Stimulated activated effector memory CD8-positive, alpha-beta T cell treated with anti-CD3 and anti-CD28 coated beads, Interleukin-12 subunit alpha, Interleukin-12 subunit beta, amount 100 ng/mL, for 72 hours (primary cell): Measurements from ENCODE around the gene LPAR3.

Experiments used
- ATAC-seq: fragments of 150-1000 bp; cut with Tn5 transposase; 2 replicates; pipeline ENCODE4 v1.10.0; 2021
- DNase-seq, 2 donors: peaks; one replicate each; pipeline ENCODE4 v3.0.0; 2021 to 2022; ENCODE audit warnings: low spot score in 2 of 2
- H3K27ac Mint-ChIP-seq: one replicate; pipeline ENCODE4 v1.8.0; 2022; ENCODE audit warnings: mild to moderate bottlenecking, mixed read lengths
- H3K36me3 Mint-ChIP-seq: one replicate; pipeline ENCODE4 v1.8.0; 2022; ENCODE audit warnings: mild to moderate bottlenecking, mixed read lengths
- H3K4me1 Mint-ChIP-seq: one replicate; pipeline ENCODE4 v1.8.0; 2022; ENCODE audit warnings: mixed read lengths
- H3K4me3 Mint-ChIP-seq: one replicate; pipeline ENCODE4 v1.8.0; 2022; ENCODE audit warnings: mild to moderate bottlenecking, mixed read lengths
- H3K9me3 Mint-ChIP-seq: one replicate; pipeline ENCODE4 v1.8.0; 2022; ENCODE audit warnings: mixed read lengths

The LPAR3 gene

DNA sequence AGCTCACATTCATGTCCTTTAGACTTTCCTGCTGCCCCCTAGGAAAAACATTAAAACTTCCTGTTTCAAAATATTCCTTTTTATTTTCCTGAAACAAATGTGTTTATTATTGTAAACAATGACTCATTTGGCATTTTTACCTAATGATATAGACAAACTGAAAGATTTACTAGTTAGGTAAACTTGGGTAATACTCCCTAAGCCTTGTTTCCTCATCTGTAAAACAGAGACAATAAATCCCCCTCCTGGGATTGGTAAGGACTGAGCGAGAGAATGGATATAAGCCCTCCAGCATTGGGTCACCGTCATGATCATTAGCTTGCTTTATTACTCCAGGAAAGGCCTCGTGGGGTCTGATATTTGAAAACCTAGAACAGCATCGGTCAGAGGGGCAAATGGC, 59.8 kb downstream of the LPAR3 start:
- Mint-ChIP-seq H3K9me3 (no peaks in the 10 kb centered on the region), H3K4me1 (peaks cover 5% of the 10 kb centered on the region), H3K27ac (no peak overlapping the region), H3K36me3 (no peaks in the 10 kb centered on the region), H3K4me3 (no peak overlapping the region)
- ATAC-seq (no peak), DNase-seq (no peak)

- Mint-ChIP-seq H3K9me3 (no peaks in the 10 kb centered on the region), H3K27ac (no peak overlapping the region)
These were observed 62.9 kb downstream of the LPAR3 start for GRCh38 chr1:84830136-84830535.

DNA sequence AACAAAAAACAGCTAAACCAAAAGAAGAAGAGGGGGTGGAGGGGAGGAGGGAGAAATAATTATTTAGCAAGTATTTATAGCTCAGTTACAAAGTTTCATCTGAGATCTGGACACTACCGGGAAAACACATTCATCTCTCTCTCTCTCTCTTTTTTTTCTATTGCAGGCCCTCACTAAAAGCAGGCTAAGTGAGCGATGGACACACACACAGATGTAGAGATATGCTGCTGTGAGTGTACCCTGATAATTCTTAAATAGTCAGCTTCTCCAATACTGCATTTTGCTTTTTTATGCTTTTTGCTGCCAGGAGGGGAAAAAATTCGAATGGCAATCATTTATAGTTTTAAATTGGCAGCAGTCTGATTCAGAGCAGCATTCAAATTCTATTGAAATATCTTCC, 65.0 kb downstream of the LPAR3 start:
- no peak overlapping the region for H3K27ac Mint-ChIP-seq
- no peak overlapping the region for H3K4me3 Mint-ChIP-seq

More at GRCh38 chr1:84830136-84830535, 62.9 kb downstream of the LPAR3 start:
- H3K4me3 Mint-ChIP-seq: no peak overlapping the region
- ATAC-seq: no peak
- DNase-seq: no peak
- H3K36me3 Mint-ChIP-seq: no peaks in the 10 kb centered on the region
- H3K4me1 Mint-ChIP-seq: peaks cover 3% of the 10 kb centered on the region

DNA sequence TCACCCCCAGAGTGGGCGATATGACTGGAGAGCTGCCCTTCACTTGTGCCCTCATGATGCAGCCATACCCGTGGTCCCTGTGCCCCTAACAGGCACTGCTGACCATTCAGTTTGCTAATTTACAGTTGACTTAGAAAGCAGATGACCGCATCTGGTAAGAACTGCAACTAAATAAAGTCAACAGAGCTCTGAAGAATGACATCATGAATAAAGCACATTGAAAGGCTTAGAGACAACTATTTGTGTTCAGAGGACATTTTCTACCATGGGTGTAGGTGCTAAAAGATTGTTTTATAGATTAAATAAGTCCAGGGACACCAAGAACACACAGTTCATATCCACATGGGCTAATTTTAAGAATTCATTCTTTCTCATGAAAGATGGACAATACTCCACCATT, 65.5 kb downstream of the LPAR3 start:
- DNase-seq (no peak), ATAC-seq (no peak)
- no peak overlapping the region for H3K4me3 Mint-ChIP-seq
- H3K27ac Mint-ChIP-seq: no peak overlapping the region
- no peaks in the 10 kb centered on the region for H3K4me1 Mint-ChIP-seq
- H3K36me3 Mint-ChIP-seq: no peaks in the 10 kb centered on the region
- no peaks in the 10 kb centered on the region for H3K9me3 Mint-ChIP-seq

More for the DNA sequence above, 65.0 kb downstream of the LPAR3 start:
- Mint-ChIP-seq H3K9me3 (no peaks in the 10 kb centered on the region), H3K4me1 (no peaks in the 10 kb centered on the region), H3K36me3 (no peaks in the 10 kb centered on the region)
- no peak for DNase-seq
- ATAC-seq: no peak

GRCh38 chr1:84825161-84825560, 67.8 kb downstream of the LPAR3 start:
- Mint-ChIP-seq H3K9me3 (no peaks in the 10 kb centered on the region), H3K36me3 (no peaks in the 10 kb centered on the region), H3K4me3 (no peak overlapping the region), H3K4me1 (no peaks in the 10 kb centered on the region), H3K27ac (no peak overlapping the region)
- DNase-seq (no peak), ATAC-seq (no peak)

DNA sequence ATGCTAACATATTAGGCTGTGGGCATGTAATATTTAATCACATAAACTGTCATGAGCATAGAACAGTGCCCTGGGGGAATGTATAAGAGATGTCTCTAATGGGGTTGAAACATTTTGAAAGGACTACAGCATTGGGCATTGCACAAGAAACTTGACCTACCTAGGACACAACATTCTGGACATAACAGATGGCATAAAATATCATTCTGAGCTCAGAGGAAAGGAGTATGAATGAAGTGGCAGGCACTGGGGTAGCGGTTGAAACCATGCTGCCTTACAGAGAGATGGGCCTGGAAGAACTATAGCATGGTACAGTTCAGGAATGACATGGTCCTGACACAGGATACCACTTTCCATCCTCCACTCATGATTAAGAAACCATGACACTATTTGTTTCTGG, 69.0 kb downstream of the LPAR3 start:
- no peak overlapping the region for H3K27ac Mint-ChIP-seq
- H3K4me3 Mint-ChIP-seq: no peak overlapping the region
- H3K36me3 Mint-ChIP-seq: no peaks in the 10 kb centered on the region
- H3K9me3 Mint-ChIP-seq: no peaks in the 10 kb centered on the region
- no peak for DNase-seq
- no peaks in the 10 kb centered on the region for H3K4me1 Mint-ChIP-seq
- ATAC-seq: no peak

DNA sequence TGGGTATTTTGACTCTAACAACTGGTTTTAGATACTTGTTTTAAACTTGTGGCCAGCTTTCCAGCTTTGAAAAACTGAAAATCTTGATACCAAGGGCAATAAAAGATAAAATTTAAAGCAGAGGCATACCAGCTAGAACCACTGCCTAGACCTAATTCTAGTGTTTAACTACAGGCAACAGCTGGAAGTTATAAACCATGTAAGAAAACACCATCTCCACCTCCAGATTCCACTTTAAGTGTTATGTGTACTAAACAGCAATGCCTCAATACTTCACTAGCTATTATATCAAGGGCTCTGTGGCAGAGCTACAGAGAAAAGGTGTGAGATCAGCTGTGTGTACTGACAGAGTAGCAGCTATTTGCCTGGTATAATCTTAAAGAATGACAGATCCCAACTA, 69.5 kb downstream of the LPAR3 start:
- DNase-seq: no peak
- H3K9me3 Mint-ChIP-seq: no peaks in the 10 kb centered on the region
- no peak for ATAC-seq
- H3K27ac Mint-ChIP-seq: no peak overlapping the region
- no peaks in the 10 kb centered on the region for H3K4me1 Mint-ChIP-seq
- no peaks in the 10 kb centered on the region for H3K36me3 Mint-ChIP-seq
- no peak overlapping the region for H3K4me3 Mint-ChIP-seq

DNA sequence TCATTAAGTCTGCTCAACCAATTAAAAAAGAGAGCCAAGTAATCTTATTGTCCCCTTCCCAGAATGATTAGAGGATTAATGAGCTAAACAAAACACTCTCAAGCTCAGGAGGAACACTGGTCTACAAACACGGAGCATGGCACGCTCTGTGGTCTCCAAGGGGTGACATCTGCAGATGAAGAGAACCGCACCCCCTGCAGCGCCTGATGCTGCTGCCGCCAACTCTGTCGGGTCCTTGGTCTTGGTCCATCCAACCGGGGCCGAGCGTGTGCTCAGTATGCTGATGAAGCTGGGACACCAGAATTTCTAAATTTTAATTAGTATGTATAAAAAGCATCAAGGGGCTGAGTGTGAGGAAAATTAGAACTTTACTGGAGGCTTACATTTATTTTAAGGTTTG, 82.7 kb downstream of the LPAR3 start:
- Mint-ChIP-seq H3K9me3 (no peaks in the 10 kb centered on the region), H3K27ac (no peak overlapping the region), H3K4me1 (no peaks in the 10 kb centered on the region), H3K4me3 (no peak overlapping the region), H3K36me3 (no peaks in the 10 kb centered on the region)
- DNase-seq (no peak), ATAC-seq (no peak)

DNA sequence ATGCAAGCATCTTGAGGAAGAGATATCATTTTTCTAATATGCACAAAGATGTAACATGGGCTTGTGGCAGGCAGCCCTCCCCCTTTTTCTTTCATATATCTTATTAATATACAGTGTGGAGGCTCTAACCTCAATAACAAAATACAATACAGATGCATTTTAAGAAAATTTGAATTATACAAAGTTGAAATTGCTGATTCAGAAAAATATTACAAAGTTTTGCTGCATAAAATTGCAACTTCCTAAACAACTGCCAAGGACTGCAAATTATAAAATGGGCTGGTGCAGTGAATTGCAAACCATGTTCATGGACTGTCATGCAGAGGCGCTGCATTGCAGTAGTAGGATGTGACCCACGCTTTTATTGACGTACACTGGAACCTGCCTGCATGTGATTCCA, 84.0 kb downstream of the LPAR3 start:
- DNase-seq (no peak), ATAC-seq (no peak)
- Mint-ChIP-seq H3K4me3 (no peak overlapping the region), H3K27ac (no peak overlapping the region), H3K4me1 (no peaks in the 10 kb centered on the region), H3K9me3 (no peaks in the 10 kb centered on the region), H3K36me3 (no peaks in the 10 kb centered on the region)

- H3K4me1 Mint-ChIP-seq: no peaks in the 10 kb centered on the region
- H3K4me3 Mint-ChIP-seq: no peak overlapping the region
- DNase-seq (no peak), ATAC-seq (no peak)
- no peak overlapping the region for H3K27ac Mint-ChIP-seq
- no peaks in the 10 kb centered on the region for H3K36me3 Mint-ChIP-seq
- H3K9me3 Mint-ChIP-seq: no peaks in the 10 kb centered on the region
These were observed 89.4 kb downstream of the LPAR3 start for GRCh38 chr1:84803604-84804003.

DNA sequence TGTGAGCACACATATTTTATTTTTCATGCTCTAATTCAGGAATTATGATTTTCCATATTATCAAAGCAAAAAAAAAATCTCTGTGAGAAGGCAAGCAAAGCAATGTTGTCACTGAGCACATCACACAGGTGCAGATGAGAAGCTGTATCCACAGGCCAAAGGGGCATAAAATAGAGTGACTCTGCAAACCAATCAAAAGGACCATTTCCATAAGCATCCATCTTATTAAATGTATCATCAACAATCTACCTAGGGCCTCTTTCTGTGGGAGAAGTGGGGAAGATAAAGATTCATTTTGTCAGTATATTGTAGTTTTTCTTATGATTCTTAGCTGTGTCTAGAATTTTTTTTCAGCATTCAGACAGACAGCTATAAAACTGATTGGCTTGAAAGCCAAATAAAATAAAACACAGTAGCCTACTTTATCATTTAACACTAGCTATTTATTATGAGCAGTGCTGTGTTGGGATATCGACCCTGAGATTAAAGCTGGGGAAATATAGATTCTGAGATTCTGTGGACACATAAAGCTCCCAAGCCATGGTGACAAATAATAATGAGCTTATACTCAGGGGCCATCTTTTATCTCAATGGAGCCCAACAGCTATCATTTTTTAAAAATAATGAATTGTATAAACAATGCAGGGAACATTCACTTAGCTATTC, 90.3 kb downstream of the LPAR3 start:
- H3K36me3 Mint-ChIP-seq: no peaks in the 10 kb centered on the region
- no peaks in the 10 kb centered on the region for H3K9me3 Mint-ChIP-seq
- H3K4me3 Mint-ChIP-seq: no peak overlapping the region
- DNase-seq: no peak
- ATAC-seq: no peak
- no peak overlapping the region for H3K27ac Mint-ChIP-seq
- no peaks in the 10 kb centered on the region for H3K4me1 Mint-ChIP-seq

DNA sequence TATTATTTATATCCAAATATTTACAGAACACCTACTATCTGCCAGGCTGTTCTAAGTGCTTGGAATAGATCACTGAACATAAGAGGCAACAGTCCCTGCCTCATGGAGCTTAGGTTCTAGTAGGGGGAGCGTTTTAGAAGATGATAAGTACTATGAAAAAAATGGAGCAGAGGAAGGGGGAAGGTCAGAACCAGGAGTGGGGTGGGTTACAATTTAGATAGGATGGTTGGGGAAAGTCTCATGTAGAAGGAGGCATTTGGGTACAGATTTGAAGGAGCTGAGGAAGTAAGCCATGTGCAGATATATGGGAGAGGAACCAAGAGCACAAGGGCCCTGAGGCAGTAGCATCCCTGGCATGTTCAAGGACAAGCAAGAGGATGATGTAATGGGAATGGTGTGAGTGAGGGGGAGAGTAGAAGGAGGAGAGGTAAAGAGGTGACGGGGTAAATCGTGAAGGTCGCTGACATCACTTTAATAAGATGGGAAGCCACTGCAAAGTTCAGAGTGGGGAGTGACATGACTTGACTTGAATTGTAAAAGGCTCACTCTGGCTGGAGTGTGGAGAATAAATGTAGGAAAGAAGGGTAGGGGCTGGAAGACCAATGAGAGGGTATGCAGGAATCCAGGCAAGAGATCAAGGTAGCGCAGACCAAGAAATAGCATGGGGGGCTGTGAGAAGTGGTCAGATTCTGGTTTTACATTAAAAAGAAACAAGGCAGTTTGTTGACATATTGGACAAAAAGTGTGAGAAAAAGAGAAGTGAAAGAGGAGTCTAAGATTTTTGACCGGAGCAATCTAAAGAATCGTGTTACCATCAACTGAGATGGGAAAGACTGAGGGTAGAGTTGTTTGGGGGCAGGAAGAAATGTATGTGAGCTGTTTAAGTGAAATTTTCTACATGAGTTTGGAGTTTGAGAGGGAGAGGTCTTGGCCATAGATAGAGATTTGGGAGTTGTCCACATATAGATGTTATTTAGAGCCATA, 92.6 kb downstream of the LPAR3 start:
- Mint-ChIP-seq H3K36me3 (no peaks in the 10 kb centered on the region), H3K27ac (no peak overlapping the region), H3K4me1 (no peaks in the 10 kb centered on the region), H3K9me3 (no peaks in the 10 kb centered on the region), H3K4me3 (no peak overlapping the region)
- no peak for ATAC-seq
- no peak for DNase-seq

- ATAC-seq (no peak), DNase-seq (no peak)
- no peaks in the 10 kb centered on the region for H3K9me3 Mint-ChIP-seq
- H3K27ac Mint-ChIP-seq: no peak overlapping the region
- H3K4me1 Mint-ChIP-seq: no peaks in the 10 kb centered on the region
- H3K4me3 Mint-ChIP-seq: no peak overlapping the region
- no peaks in the 10 kb centered on the region for H3K36me3 Mint-ChIP-seq
These were observed 95.4 kb downstream of the LPAR3 start for GRCh38 chr1:84797603-84798002.

DNA sequence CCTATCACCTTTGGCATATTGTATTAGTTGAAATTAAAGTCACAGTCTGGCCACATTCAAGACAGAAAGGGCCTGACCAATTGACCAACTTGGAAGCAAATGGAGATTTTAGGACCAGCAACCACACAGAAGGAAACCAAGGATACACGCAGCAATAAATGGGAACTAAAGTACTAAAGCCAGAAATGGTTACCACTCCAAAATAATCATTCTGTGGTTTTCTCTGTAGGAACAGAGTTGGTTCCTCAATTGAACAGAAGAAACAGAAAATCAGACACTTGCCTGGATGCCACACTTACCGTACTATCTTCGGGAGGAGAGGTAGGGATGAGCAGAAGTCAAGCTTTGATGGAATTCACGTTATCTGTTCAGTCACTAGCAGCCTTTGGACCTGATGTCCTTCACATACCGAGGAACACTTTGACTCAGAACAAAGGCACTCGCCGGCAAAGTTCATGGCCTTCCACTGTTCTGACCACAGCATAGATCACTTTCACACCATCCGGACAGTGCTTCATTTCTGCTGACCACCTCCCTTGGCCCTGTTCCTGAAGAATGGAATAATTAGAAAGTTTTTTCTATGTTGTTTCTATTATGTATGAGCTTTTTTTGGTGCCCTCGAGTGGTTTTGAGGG, 96.9 kb downstream of the LPAR3 start:
- H3K4me1 Mint-ChIP-seq: no peaks in the 10 kb centered on the region
- H3K27ac Mint-ChIP-seq: no peak overlapping the region
- H3K36me3 Mint-ChIP-seq: no peaks in the 10 kb centered on the region
- H3K9me3 Mint-ChIP-seq: no peaks in the 10 kb centered on the region
- ATAC-seq: no peak
- H3K4me3 Mint-ChIP-seq: no peak overlapping the region
- no peak for DNase-seq

- H3K27ac Mint-ChIP-seq: no peak overlapping the region
- H3K36me3 Mint-ChIP-seq: no peaks in the 10 kb centered on the region
- DNase-seq (no peak), ATAC-seq (no peak)
- H3K4me1 Mint-ChIP-seq: no peaks in the 10 kb centered on the region
- no peak overlapping the region for H3K4me3 Mint-ChIP-seq
- H3K9me3 Mint-ChIP-seq: no peaks in the 10 kb centered on the region
These were observed 97.8 kb downstream of the LPAR3 start for GRCh38 chr1:84795213-84795612.

DNA sequence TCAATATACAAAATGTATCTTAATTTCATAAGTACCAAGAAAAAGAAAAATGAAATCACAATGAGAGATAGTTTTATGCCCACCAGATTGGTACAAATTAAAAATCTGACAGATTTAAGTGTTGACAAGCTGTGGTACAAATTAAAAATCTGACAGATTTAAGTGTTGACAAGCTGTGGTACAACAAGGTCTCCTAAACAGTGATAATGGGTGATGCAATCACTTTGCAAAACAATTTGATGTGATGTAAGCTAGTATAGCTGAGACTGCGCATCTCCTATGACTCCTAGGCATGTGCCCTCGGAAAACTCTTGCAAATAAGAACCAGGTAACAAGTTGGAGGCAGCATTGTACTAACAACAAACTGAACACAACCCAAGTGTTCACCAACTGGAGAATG, 100.6 kb downstream of the LPAR3 start:
- H3K4me1 Mint-ChIP-seq: no peaks in the 10 kb centered on the region

More for the DNA sequence above, 100.6 kb downstream of the LPAR3 start:
- Mint-ChIP-seq H3K27ac (no peak overlapping the region), H3K9me3 (no peaks in the 10 kb centered on the region), H3K4me3 (no peak overlapping the region), H3K36me3 (no peaks in the 10 kb centered on the region)
- ATAC-seq (no peak), DNase-seq (no peak)
